ENCODE data around the gene CREBL2. TPM values are rescaled to one million over a fixed set of nuclear protein-coding genes. Genes with fewer than 3 reads are reported as not detected.
A peak's percentile ranks its signal among the peaks of the same experiment; 100 is the strongest.

Gene CREBL2
- total RNA-seq, 3 donors from 2014 or later, result 55.7 to 87.4 (median 84.2) TPM

DNA sequence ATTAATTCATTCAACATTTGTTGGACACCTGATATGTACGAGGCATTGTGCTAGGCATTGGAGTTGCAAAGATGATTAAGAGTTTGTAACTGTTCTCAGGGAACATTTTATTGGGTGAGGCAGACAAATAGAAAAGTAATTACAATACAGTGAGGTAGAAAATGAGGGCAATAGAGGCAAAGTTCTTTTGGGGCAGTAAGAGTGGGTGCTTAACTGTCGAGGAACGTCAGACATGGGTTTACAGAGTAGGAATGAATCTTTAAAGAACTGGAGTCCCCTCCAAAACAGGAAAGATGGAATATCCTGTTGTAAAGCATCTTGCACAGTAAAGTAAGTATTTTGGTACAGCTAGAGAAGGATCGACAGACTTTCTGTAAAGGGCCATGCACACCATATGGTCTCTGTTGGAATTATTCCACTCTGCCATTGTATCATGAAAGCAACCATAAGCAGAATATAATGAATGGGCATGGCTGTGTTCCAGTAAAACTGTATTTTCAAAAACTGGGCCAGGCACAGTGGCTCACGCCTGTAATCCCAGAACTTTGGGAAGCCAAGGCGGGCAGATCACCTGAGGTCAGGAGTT is 9.1 kb downstream of the CREBL2 start:
- TF ChIP-seq POLR2AphosphoS5 (IDR thresholded peaks at IDR 0.05) (no peak), POLR2A (IDR thresholded peaks at IDR 0.05) (no peak)
- TF ChIP-seq, protein P1, sequence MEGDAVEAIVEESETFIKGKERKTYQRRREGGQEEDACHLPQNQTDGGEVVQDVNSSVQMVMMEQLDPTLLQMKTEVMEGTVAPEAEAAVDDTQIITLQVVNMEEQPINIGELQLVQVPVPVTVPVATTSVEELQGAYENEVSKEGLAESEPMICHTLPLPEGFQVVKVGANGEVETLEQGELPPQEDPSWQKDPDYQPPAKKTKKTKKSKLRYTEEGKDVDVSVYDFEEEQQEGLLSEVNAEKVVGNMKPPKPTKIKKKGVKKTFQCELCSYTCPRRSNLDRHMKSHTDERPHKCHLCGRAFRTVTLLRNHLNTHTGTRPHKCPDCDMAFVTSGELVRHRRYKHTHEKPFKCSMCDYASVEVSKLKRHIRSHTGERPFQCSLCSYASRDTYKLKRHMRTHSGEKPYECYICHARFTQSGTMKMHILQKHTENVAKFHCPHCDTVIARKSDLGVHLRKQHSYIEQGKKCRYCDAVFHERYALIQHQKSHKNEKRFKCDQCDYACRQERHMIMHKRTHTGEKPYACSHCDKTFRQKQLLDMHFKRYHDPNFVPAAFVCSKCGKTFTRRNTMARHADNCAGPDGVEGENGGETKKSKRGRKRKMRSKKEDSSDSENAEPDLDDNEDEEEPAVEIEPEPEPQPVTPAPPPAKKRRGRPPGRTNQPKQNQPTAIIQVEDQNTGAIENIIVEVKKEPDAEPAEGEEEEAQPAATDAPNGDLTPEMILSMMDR (IDR thresholded peaks at IDR 0.05), result no peak
- Histone ChIP-seq H3K4me1 (no peaks in the 10 kb centered on the region), H3K4me3 (no peak overlapping the region), H3K36me3 (no peaks in the 10 kb centered on the region), H3K27ac (no peak overlapping the region), H3K9me3 (no peaks in the 10 kb centered on the region), H3K27me3 (no peaks in the 10 kb centered on the region)
- intact Hi-C loops (cut with DNase I; ENCODE audit: low total_unique reads), result no loop called here
- DNase-seq (ENCODE audit: low spot score in 2 of 2), result no peak

DNA sequence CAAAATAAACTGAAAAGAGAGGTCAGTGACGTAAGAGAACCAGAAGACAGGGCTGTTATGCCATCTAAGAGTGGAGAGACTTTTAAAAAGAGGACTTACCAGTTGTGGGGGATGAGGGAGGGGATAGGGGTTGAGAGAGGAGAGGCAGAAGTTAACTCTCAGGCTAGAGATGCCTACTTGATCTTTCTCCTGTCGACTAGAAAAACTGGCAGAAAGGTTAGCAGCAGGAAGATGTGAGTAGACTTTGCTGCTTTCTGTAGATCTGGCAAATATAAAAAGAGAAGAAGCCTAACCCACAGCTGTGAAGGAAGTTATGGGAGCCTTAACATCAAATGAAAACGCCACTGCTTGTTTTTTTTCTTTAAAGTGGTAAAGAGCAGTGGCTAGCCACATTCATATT is 10.7 kb downstream of the CREBL2 start:
- intact Hi-C loops (cut with DNase I; ENCODE audit: low total_unique reads), result no loop called here
- Histone ChIP-seq H3K36me3 (no peaks in the 10 kb centered on the region), H3K4me3 (no peak overlapping the region), H3K27me3 (no peaks in the 10 kb centered on the region), H3K9me3 (no peaks in the 10 kb centered on the region), H3K27ac (peak overlapping the region in 1 of 2 donors; percentile 18), H3K4me1 (no peaks in the 10 kb centered on the region)
- TF ChIP-seq POLR2AphosphoS5 (IDR thresholded peaks at IDR 0.05) (no peak), POLR2A (IDR thresholded peaks at IDR 0.05) (no peak)
- TF ChIP-seq, protein P1 (IDR thresholded peaks at IDR 0.05), result no peak
- no peak for DNase-seq (ENCODE audit: low spot score in 2 of 2)

DNA sequence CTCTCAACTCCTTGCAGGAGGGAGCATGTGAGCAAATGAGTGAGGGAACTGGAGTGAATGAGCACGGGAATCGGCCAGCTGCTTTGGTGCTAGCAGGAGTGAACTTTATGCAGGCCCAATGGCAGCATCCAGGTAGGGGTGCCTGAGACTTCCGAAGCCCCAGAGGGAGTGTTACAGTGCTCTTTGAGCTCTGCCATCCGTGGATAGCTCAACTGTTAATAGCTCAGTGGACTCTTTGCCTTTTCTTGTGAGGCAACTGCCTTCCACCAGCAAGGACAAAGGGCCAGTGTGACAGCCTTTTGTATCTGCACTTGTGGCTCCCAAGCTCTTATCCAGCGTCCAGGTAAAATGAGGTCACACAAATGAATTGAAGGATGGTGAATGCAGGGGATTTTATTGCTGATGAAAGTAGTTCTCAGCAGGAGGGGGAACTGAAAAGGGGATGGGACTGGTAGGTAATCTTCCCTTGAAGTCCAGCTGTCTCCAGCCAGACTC is 12.9 kb downstream of the CREBL2 start:
- H3K9me3 ChIP-seq, result no peaks in the 10 kb centered on the region
- H3K27ac ChIP-seq, result no peak overlapping the region
- intact Hi-C loops (cut with DNase I; ENCODE audit: low total_unique reads), result no loop called here
- H3K4me1 ChIP-seq, result no peaks in the 10 kb centered on the region
- no peak for DNase-seq (ENCODE audit: low spot score in 2 of 2)
- no peaks in the 10 kb centered on the region for H3K36me3 ChIP-seq
- TF ChIP-seq POLR2AphosphoS5 (IDR thresholded peaks at IDR 0.05) (no peak), POLR2A (IDR thresholded peaks at IDR 0.05) (no peak)
- TF ChIP-seq, protein P1 (IDR thresholded peaks at IDR 0.05), result no peak
- no peak overlapping the region for H3K4me3 ChIP-seq
- no peaks in the 10 kb centered on the region for H3K27me3 ChIP-seq

DNA sequence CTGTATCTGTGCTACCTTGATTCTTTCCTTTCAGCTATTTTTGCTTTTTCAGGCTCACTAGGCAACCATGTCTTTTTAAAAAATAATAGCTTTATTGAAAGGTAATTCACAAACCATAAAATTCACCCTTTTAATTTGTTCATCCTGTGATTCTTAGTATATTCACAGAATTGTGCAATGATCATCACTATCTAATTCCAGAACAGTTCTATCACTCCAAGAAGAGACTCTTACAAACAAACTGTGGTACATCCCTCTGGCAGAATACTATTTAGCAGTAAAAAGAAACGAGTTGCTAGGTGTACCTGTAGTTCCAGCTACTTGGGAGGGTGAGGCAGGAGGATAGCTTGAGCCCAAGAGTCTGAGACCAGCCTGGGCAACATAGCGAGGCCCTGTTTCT is 14.8 kb downstream of the CREBL2 start:
- intact Hi-C loops (cut with DNase I; ENCODE audit: low total_unique reads), result no loop called here
- no peak for DNase-seq (ENCODE audit: low spot score in 2 of 2)
- Histone ChIP-seq H3K36me3 (no peaks in the 10 kb centered on the region), H3K4me3 (no peak overlapping the region), H3K27me3 (no peaks in the 10 kb centered on the region), H3K27ac (peak overlapping the region in 1 of 2 donors; percentile 20), H3K4me1 (no peaks in the 10 kb centered on the region), H3K9me3 (no peaks in the 10 kb centered on the region)
- TF ChIP-seq, protein P1 (IDR thresholded peaks at IDR 0.05), result no peak
- no peak for TF ChIP-seq POLR2AphosphoS5 (IDR thresholded peaks at IDR 0.05)

DNA sequence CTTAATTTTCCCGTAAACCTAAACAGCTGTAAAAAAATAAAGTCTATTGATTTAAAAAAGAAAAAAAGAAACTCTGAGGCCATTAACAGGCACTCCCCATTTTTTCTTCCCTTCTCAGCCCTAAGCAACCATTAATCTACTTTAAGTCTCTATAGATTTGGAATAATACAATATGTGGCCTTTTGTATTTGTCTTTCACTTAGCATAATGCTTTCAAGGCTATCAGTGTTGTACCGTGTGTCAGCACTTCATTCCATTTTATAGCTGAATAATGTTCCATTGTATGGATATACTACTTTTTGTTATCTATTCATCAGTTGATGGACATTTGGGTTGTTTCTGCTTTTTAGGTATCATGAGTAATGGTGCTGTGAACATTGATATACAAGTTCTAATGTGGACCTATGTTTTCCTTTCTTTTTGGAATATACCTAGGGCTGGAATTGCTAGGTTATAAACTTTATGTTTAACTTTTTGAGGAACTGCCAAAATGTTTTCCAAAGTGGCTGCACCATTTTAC is 15.7 kb downstream of the CREBL2 start:
- Histone ChIP-seq H3K27me3 (no peaks in the 10 kb centered on the region), H3K36me3 (no peaks in the 10 kb centered on the region), H3K27ac (no peak overlapping the region), H3K4me3 (no peak overlapping the region), H3K4me1 (no peaks in the 10 kb centered on the region), H3K9me3 (no peaks in the 10 kb centered on the region)
- no peak for DNase-seq (ENCODE audit: low spot score in 2 of 2)
- TF ChIP-seq, protein P1 (IDR thresholded peaks at IDR 0.05), result no peak
- TF ChIP-seq POLR2AphosphoS5 (IDR thresholded peaks at IDR 0.05) (no peak), POLR2A (IDR thresholded peaks at IDR 0.05) (no peak)
- intact Hi-C loops (cut with DNase I; ENCODE audit: low total_unique reads), result no loop called here

Data from breast epithelium (tissue), 4 donors.